ENCODE measurements around the gene FCHSD2.

GRCh38 chr11:72984453-72985077, 157.6 kb downstream of the FCHSD2 start:
- no peak for TF ChIP-seq CTCF (conservative IDR thresholded peaks at IDR 0.05; ENCODE audit: low read depth, low read length)
- TF ChIP-seq EZH2phosphoT487 (IDR thresholded peaks at IDR 0.05; ENCODE audit: borderline replicate concordance, low read length) = no peak
- no peak for TF ChIP-seq EZH2 (IDR thresholded peaks at IDR 0.05; ENCODE audit: low read length, unreplicated experiment)
